HK-2 (cell line): ENCODE measurements around the gene ZNF283.
"Not testable (repeated sequence)": the region's sequence is repeated elsewhere in the genome, so short reads cannot be mapped to it uniquely, and the experiment has no call there.

ENCODE experiments used
- DNase-seq: peaks from one replicate; pipeline ENCODE4 v3.0.0-alpha.2; 2018; ENCODE audit not compliant: unreplicated experiment

Gene ZNF283

GRCh38 chr19:43848821-43849220 lies 21.7 kb downstream of the ZNF283 start:
- no peak for DNase-seq

DNA sequence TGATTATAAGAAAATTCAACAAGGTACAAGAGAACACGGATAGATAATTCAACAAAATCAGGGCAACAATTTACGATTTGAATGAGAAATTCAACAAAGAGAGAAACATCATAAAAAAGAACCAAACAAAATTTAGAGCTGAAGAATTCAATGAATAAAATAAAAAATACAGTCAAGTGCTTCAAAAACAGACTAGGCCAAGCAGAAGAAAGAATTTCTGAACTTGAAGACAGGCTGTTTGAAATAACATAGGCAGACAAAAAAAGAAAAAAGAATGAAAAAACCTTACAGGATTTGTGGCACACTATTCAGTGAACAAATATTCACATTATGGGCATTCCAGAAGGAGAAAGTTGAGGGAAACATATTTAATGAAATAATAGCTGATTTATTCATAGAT lies 31.1 kb downstream of the ZNF283 start:
- no peak for DNase-seq

- not testable (repeated sequence) for DNase-seq
Measured at GRCh38 chr19:43866923-43867322, 39.8 kb downstream of the ZNF283 start.

- DNase-seq = no peak
Measured at GRCh38 chr19:43872547-43873336, 45.6 kb downstream of the ZNF283 start.

DNA sequence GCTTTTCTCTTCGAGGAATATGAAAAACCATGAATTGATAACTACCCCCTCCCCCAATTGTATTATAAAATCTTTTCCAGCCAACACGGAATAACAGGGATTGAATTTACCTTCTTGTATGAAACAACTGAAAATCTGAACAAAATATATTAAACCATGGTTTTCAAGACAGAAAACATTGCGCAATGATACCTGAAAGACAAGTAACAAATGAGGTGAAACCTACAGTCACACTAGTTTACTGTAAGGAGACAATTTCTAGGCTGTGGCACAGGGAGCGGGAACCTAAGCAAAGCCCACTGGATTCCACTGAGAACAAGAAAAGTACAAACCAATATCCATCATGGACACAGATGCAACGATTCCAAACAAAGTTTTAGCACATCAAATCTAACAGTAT lies 53.4 kb downstream of the ZNF283 start:
- no peak for DNase-seq

DNA sequence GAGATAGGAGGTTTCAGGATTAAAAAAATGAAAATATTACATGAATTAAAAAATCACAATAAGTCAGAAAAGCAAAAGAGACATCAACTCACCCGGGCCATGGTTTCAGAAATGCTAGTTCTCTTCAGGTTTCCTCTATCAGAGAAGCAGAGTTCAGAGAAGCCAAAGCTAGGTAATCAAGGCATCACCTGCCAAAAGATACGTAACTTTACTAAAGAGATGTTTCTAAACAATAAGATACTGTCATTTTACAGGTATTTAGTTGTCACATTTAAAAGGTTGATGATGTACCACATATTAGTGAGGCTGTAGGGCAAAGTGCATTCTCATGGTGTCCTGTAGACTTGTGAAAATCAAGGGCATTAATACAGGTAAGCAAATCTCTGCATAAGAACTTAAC lies 56.7 kb downstream of the ZNF283 start, which contains the start of gene ZNF404:
TSS of gene ZNF404 (minus strand) at position 101 of the 400 bp plus-strand sequence.
- no peak for DNase-seq

GRCh38 chr19:43895727-43896308 lies 68.7 kb downstream of the ZNF283 start:
- DNase-seq = no peak
